Measurements from ENCODE around the gene DIP2B.

DIP2B gene

DNA sequence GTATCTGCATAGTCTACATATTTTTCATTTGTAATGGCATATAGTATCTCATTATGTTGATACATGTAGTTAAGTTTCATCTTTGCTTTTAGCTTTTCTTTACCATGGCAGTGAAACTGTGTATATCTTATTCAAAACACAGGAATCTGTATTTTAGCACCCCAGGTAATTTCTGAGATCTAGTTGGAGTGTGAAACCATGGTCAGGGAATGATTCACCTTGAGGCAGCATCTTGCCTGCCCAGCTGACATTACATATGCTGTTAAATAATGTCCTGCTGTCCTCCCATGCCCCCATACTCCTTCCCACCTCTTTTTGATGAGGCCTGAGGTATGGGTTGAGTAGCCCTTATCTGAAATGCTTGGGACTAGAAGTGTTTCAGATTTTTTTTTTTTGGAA is 133.7 kb downstream of the DIP2B start:
- DNase-seq (ENCODE audit: low read depth), result no peak

GRCh38 chr12:50639721-50640120 is 134.9 kb downstream of the DIP2B start:
- DNase-seq (ENCODE audit: low read depth), result no peak

DNA sequence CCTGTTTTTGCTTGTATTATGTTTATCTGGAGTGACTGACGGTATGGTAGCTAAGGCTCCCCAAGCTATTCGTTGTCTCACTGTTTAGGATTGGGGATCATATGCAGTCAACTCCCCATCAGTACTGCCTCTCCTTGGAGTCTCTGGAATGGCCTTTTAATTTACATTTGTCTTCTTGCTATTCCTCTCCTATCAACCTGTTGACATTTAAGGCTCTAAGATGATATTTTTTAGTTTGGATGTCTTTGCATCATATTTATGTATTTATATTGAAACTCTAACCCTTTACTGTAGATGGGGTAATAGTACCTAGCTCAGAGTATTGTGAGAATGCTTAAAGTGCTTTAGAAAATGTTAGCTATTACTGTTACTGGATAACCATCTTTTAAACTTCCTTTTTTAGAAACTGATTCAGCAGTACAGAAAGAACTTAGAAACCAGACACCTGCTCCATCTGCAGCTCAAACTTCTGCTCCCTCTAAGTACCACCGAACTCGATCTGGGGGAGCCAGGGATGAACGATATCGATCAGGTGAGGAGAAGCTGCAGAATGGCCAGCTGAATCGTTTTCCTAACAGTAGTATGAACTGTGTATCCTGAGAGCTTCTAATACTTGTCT is 135.6 kb downstream of the DIP2B start:
- DNase-seq (ENCODE audit: low read depth), result no peak

GRCh38 chr12:50641566-50641965 is 136.8 kb downstream of the DIP2B start:
- no peak for DNase-seq (ENCODE audit: low read depth)

DNA sequence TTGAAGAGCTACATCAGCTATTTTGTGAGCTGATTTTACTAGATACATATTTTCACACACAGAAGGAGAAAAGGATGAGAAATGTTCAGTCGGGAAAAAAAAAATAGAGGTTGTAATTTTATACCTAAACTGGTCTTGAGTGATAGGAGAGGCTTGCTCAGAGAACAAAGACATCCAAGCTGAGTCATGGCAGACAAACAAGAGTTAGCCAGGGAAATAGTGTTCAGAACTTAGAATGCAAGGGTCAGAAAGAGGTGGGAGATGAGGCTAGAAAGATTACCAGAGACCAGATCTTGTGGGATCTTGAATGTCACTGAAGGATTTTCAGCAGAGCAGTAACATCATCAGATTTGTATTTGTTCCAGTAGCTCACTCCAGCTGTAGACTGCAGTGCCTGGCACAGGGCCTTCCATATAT is 137.3 kb downstream of the DIP2B start:
- no peak for DNase-seq (ENCODE audit: low read depth)

DNA sequence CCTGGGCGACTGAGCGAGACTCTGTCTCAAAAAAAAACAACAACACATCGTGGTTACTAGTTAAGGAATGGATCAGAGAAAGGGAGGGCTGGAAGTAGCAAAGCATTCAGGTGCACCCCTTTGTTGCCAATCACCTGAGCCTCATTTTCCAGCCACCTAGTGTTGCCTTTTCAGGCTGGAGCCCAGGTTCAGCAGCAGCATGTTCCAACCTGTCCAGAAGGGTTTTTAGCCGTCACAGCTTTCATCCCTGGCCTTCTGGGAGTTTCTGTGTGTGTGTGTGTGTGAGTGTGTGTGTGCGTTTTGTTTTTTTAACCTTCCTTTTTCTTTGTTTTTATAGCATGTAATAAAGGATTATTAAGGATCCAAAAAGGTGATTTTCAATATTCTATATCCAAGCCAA is 138.0 kb downstream of the DIP2B start:
- DNase-seq (ENCODE audit: low read depth), result no peak

- DNase-seq (ENCODE audit: low read depth), result no peak
Observed at GRCh38 chr12:50647031-50647430, 142.2 kb downstream of the DIP2B start.

- DNase-seq (ENCODE audit: low read depth), result no peak
Observed at GRCh38 chr12:50647479-50647878, 142.7 kb downstream of the DIP2B start.

DNA sequence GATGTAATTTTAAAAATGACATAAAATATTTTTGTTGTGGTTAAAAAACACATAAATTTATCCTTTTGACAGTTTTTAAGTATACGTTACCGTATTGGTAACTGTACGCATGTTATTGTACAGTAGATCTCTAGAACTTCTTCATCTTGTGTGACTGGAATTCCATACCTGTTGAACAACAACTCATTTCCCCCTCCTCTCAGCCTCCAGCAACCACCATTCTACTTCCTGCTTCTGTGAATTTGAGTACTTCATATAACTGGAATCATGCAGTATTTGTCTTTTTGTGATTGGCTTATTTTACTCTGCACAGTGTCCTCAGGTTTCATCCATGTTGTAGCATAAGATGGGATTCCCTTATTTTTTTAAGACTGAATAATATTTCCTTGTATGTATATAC is 145.5 kb downstream of the DIP2B start:
- no peak for DNase-seq (ENCODE audit: low read depth)

DNA sequence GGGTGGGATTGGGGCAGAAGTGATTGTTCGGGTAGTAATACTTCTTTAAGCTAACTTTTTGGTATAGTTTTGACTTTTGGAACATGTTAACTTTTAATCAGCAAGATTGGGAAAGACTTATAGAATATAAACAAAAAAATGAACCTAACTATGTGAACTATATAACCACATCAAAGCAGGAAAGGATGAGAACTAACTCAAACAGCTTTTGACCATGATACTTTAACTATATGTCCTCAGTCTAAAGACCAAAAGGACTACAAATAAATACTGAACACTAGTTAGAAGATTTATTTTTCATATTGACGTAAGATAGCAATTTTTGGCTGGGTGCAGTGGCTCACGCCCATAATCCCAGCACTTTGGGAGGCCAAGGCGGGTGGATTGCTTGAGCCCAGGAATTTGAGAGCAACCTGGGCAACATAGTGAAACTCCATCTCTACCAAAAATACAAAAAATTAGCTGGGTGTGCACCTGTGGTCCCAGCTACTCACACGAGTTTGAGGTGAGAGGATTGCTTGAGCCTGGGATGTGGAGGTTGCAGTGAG is 150.7 kb downstream of the DIP2B start:
- no peak for DNase-seq (ENCODE audit: low read depth)

- DNase-seq (ENCODE audit: low read depth), result no peak
Observed at GRCh38 chr12:50659260-50659659, 154.5 kb downstream of the DIP2B start.

DNA sequence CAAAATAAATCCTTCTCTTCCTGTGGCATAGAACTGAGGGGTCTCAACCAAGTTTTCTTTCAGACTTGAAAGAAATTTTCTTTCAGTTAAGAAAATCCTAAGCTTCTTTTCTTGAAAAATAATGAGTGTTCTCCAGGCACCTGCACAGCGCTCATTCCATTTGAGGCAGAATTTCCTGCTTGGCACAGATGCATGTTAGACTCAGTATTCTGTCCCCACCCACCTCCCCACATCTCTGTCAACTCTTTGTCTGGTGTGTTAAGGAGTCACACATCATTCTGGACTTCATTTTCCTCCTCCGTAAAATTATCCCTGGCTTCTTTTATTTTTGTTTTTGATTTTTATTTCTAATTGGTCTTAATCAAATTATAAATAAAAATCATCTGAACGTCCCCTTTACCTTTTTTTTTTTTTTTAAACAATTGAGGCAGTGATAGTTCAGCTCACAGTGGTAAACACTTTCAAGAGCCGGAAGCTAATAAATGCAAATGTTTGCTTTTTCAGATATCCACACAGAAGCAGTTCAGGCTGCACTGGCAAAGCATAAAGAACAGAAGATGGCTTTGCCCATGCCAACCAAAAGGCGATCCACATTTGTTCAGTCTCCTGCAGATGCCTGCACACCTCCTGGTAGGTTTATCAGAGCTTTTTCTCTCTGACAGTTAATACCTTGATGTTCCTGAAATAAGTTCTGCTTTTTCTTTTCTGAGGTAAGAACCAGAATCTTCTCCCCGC is 155.1 kb downstream of the DIP2B start:
- no peak for DNase-seq (ENCODE audit: low read depth)

DNA sequence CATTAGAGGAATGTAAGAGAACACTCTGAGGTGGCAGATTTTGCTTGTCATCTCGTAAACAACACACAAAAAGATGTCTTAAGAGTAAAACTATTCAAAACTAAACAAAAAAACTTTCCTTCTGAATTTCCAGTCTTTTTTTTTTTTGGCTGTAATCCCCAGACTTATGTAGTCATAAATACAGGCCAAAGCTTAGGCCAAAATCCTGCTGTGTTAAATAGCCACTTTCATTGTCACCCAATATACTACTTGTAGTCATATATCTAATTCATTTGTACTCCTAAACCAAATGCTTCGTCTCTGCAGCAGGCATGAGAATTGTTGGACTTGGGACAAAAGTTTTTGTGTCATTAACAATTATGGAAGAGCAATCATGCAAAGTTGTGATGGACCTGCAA is 155.6 kb downstream of the DIP2B start:
- DNase-seq (ENCODE audit: low read depth), result no peak

DNA sequence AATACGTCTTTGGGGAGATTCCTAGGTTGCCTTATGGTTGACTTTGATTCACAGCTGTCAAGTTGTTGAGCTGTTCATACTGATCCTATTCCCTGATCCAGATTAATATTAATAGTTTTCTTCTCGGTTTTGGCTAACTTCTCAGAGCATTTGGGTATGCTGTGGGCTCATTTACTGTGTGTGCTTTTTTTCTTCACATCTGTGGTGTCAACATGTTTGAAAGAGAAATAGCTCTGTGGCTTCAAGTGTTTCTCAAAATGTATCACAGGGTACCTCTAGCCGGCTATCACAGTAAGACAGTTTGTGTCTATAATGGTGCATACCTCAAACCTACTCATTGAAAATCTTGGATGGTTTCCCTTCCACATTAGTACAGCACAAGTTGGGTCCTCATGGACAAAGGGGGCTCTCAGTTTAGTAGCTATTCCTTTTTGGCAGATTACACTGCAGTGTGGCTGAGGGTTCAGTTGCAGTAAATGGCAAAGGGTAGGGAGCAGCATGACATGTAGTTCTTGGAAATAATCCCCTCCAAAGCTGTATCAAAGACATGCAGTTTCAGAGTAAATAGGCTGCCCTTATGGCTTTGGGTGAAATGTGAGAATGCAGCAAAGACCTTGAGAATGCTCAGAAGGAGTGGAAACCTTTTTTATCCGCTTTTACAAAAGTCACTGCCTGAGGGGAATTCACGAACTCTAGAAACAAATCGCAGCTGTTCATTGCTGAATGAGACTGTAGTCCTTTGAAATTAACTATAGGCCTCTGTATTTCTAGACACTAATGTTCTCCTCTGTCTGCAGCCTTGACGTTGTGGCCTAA is 156.7 kb downstream of the DIP2B start:
- no peak for DNase-seq (ENCODE audit: low read depth)

DNA sequence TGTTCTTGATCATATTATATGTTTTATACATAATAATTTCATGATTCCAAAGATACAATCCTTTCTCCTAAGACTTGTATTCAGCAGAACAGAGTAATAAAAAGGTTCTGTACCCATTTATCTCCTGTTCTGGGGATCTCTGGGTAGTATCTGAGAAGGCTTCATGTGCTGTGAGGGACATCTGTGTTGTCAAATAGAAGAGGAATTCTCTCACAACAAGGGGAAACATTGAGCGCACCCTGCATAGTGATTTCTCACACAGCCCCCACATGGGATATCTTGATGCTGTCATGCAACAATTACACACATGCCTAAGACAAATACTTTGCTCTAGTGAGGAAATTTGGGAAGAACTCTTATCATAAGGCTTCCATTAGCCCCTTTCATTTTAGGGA is 157.3 kb downstream of the DIP2B start:
- DNase-seq (ENCODE audit: low read depth), result no peak

- DNase-seq (ENCODE audit: low read depth), result no peak
Observed at GRCh38 chr12:50665170-50665569, 160.4 kb downstream of the DIP2B start.

DNA sequence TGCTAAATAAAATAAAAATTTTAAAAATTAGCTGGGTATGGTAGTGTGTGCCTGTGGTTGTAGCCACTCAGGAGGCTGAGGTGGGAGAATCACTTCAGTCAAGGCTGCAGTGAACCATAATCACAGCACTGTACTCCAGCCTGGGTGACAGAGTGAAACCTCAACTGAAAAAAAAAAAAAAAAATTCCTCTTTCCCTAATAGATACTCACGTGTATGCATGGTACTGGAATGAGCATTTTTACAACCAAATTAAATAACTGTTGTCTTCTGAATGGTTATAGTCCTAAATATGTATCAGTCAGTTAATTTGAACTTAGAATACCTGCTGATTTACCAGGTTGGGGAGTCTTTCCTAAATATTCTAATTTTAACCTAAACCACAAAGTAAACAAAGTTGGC is 160.8 kb downstream of the DIP2B start:
- no peak for DNase-seq (ENCODE audit: low read depth)

GRCh38 chr12:50666023-50666422 is 161.2 kb downstream of the DIP2B start:
- DNase-seq (ENCODE audit: low read depth), result no peak

- DNase-seq (ENCODE audit: low read depth), result no peak
Observed at GRCh38 chr12:50672158-50672557, 167.4 kb downstream of the DIP2B start.

DNA sequence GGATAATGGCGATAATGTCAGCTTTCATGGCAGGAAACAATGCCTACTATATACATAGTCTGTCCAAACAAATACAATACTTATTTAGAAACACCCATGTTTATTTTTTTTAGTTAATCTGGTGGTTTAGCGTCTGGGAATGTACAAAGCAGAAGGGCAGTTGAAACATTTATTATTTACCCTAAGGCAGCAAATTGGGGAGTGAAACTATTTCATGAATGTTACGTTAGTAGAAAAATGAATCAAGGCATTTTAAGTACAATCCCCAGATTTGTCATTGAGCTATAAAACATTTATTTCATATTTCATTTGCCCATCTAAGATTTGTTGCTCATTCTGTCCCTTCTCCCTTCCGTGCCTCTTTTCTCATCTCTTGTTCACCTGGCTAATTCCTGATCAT is 172.0 kb downstream of the DIP2B start:
- no peak for DNase-seq (ENCODE audit: low read depth)

DNA sequence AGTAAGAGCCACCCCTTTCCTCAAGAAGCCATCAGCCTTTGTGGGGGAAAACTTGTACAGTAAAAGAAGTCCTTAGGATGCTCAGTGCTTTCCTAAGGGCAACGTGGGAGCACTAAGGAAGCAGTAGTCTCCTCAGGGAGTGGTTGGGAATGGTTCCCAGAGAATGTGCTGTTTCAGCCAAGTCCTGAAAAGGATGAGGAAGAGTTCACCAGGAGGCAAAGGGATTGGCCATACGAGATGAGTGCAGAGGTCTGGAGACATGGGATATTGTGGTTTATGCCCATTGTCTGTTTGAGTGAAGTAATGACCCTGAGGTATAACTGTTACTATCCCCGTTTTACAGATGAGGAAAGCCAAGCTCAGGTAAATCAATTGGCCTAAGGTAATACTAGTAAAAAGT is 173.1 kb downstream of the DIP2B start:
- DNase-seq (ENCODE audit: low read depth), result no peak

DNA sequence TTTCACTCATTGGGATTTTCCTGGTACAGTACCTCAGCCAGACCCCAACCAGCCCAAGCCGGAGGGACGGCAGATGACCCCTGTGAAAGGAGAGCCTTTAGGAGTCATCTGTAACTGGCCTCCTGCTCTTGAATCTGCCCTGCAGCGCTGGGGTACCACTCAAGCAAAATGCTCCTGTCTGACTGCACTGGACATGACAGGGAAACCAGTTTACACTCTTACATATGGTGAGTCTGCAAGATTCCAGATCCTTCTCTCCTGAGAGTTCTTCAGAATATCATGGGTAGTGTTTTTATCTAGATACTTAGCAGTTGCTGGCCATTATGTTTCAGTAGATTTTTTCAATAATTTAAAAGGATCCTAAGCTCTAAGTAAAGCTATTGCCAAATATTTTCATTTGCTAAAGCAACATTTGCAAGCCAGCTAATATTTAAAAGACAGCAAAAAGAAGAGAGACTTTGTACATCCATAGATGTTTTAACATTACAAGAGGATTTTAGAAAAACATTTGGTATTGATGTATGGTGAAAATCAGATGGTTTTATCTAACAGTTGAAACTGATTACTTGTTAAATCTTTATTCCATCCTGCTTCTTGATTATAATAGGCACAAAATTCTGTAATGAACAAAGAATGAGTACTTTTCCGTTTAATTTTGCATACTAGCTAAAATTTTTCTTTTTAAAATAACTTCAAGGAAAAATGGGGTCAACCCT is 174.0 kb downstream of the DIP2B start:
- no peak for DNase-seq (ENCODE audit: low read depth)
